B cell (primary cell): ENCODE results near the gene DGCR8. TPM values are rescaled to one million over a fixed set of nuclear protein-coding genes. Genes with fewer than 3 reads are reported as not detected.

Experiments
- ATAC-seq: fragments of 200-7000 bp; cut with Tn5 transposase; one replicate; pipeline ENCODE4 v1.10.0; 2021; ENCODE audit warnings: low read depth, mild to moderate bottlenecking, moderate number of reproducible peaks, moderate library complexity
- CTCF ChIA-PET: fragments of 350-600 bp; sonication (Branson Sonifier 250); formaldehyde crosslinking; loops from one replicate; lab custom pipeline; 2021; ENCODE audit warnings: antibody characterized with exemption, inconsistent platforms; lab: Charles Lee
- POLR2A ChIA-PET: fragments of 350-600 bp; sonication (Branson Sonifier 250); formaldehyde crosslinking; loops from one replicate; lab custom pipeline; 2021; ENCODE audit warnings: antibody characterized with exemption; lab: Charles Lee
- DNase-seq: peaks from one replicate; pipeline ENCODE4 v3.0.0; 2013
- H2AFZ ChIP-seq: 2 replicates; pipeline ENCODE4 v1.6.1; 2012; ENCODE audit warnings: mild to moderate bottlenecking, low read depth, low read length; ENCODE audit not compliant: insufficient read depth, poor library complexity, severe bottlenecking
- H3K27ac ChIP-seq, 2 donors: 1 replicate in 1 of 2; 2 replicates in 1 of 2; pipeline ENCODE4 v1.5.1; 2012 to 2013; ENCODE audit warnings: low read length in 2 of 2, mild to moderate bottlenecking in 2 of 2, moderate library complexity in 1 of 2
- H3K27me3 ChIP-seq, 4 experiments: fragments of 200-600 bp in 1 of 4; sonication (generic) in 1 of 4; replicated peaks in 1 of 4; 1 replicate in 2 of 4; 2 replicates in 2 of 4; pipeline versions ENCODE4 v1.6.1 to v1.7.0; 2013 to 2016; ENCODE audit warnings: low read length in 3 of 4, mild to moderate bottlenecking in 2 of 4, mixed read lengths in 1 of 4, moderate library complexity in 1 of 4; ENCODE audit not compliant: insufficient read depth in 4 of 4, control insufficient read depth in 3 of 4; ENCODE audit errors: control extremely low read depth in 1 of 4
- H3K36me3 ChIP-seq, 2 experiments: replicated peaks in 1 of 2; 1 replicate in 1 of 2; 2 replicates in 1 of 2; pipeline versions ENCODE4 v1.6.1 to v1.7.1; 2013; ENCODE audit warnings: low read length in 1 of 2; ENCODE audit not compliant: insufficient read depth in 2 of 2, control insufficient read depth in 1 of 2; ENCODE audit errors: control extremely low read depth in 1 of 2, extremely low read depth in 1 of 2
- H3K4me1 ChIP-seq, 2 donors: fragments of 200-600 bp in 1 of 2; sonication (generic) in 1 of 2; 1 replicate in 1 of 2; 2 replicates in 1 of 2; pipeline versions ENCODE4 v1.5.1 to v1.6.1; 2013 to 2017; ENCODE audit warnings: low read length in 2 of 2; ENCODE audit not compliant: control insufficient read depth in 2 of 2, insufficient read depth in 2 of 2
- H3K4me2 ChIP-seq: replicated peaks from 2 replicates; pipeline ENCODE3; 2012; ENCODE audit warnings: mild to moderate bottlenecking, low read depth, low read length; ENCODE audit not compliant: poor library complexity, severe bottlenecking
- H3K4me3 ChIP-seq, 5 experiments: fragments of 200-600 bp in 1 of 5; sonication (generic) in 1 of 5; 1 replicate in 3 of 5; 2 replicates in 2 of 5; pipeline versions ENCODE4 v1.5.1 to v1.7.0; 2011 to 2016; ENCODE audit warnings: low read length in 4 of 5, mild to moderate bottlenecking in 4 of 5, low read depth in 2 of 5, control low read depth in 1 of 5, moderate library complexity in 1 of 5; ENCODE audit not compliant: insufficient read depth in 1 of 5; ENCODE audit errors: control extremely low read depth in 1 of 5, extremely low read depth in 1 of 5
- H3K79me2 ChIP-seq: fragments of 200-600 bp; sonication (generic); one replicate; pipeline ENCODE4 v1.6.0; 2016; ENCODE audit warnings: low read length; ENCODE audit not compliant: control insufficient read depth, insufficient read depth
- H3K9ac ChIP-seq: fragments of 200-600 bp; sonication (generic); 2 replicates; pipeline ENCODE4 v1.6.1; 2017; ENCODE audit warnings: mild to moderate bottlenecking, low read length, moderate library complexity
- H3K9me3 ChIP-seq, 3 donors: one replicate each; pipeline versions ENCODE4 v1.6.1 to v1.7.1; 2013; ENCODE audit warnings: low read length in 2 of 3; ENCODE audit not compliant: control insufficient read depth in 2 of 3, insufficient read depth in 1 of 3; ENCODE audit errors: control extremely low read depth in 1 of 3
- H4K20me1 ChIP-seq: 2 replicates; pipeline ENCODE4 v1.6.0; 2012; ENCODE audit warnings: mild to moderate bottlenecking, low read length; ENCODE audit not compliant: insufficient read depth, control insufficient read depth, poor library complexity, severe bottlenecking
- H3K27ac Mint-ChIP-seq: one replicate; pipeline ENCODE4 v1.8.0; 2021; ENCODE audit warnings: mixed read lengths
- H3K27me3 Mint-ChIP-seq: one replicate; pipeline ENCODE4 v1.8.0; 2021; ENCODE audit warnings: mixed read lengths
- H3K4me1 Mint-ChIP-seq: one replicate; pipeline ENCODE4 v1.8.0; 2021; ENCODE audit warnings: mixed read lengths
- H3K4me3 Mint-ChIP-seq: one replicate; pipeline ENCODE4 v1.8.0; 2021; ENCODE audit warnings: mixed read lengths
- H3K9me3 Mint-ChIP-seq: one replicate; pipeline ENCODE4 v1.8.0; 2022; ENCODE audit warnings: mixed read lengths; ENCODE audit not compliant: insufficient read depth
- CTCF ChIP-seq: fragments of 200-600 bp; IDR thresholded peaks from one replicate; pipeline ENCODE4 v1.8.0; 2022; ENCODE audit warnings: antibody characterized with exemption, mild to moderate bottlenecking
- EZH2 ChIP-seq: IDR thresholded peaks from 2 replicates; pipeline ENCODE4 v1.6.1; 2012; ENCODE audit warnings: borderline replicate concordance, low read depth, mild to moderate bottlenecking, moderate library complexity, low read length; ENCODE audit not compliant: insufficient read depth, poor library complexity, severe bottlenecking
- WGBS: methylation state at CpG from one replicate; pipeline ENCODE4 v1.1.5; 2013; ENCODE audit warnings: missing lambda C conversion rate; ENCODE audit not compliant: insufficient coverage; 5-methylcytosine and 5-hydroxymethylcytosine counted together
- intact Hi-C: fragments of 100-400 bp; cut with micrococcal nuclease; formaldehyde crosslinking; loops from one replicate; pipeline ENCODE4 v1.10.0; 2022
- polyA plus RNA-seq: library from polyadenylated mRNA; depleted of rRNA; stranded (reverse); fragments of >200 nt; gene quantifications from 2 replicates; pipeline ENCODE4 v1.2.3, GENCODE V29; 2012
- total RNA-seq, 2 donors: library from RNA; stranded (reverse); fragments of 120-200 nt in 1 of 2; gene quantifications; 1 replicate in 1 of 2; 2 replicates in 1 of 2; pipeline versions ENCODE4 v1.2.3 to v1.2.4, GENCODE V29; 2013 to 2022

DGCR8 gene
- total and polyA plus RNA-seq, 2 donors (not counting 1 experiment from before 2014, with no cell fraction given): 19.6 to 43.2 TPM

- no peaks in the 10 kb centered on the region for H3K79me2 ChIP-seq
- Mint-ChIP-seq H3K4me3 (no peak overlapping the region), H3K27ac (no peak overlapping the region), H3K4me1 (peaks cover 7% of the 10 kb centered on the region), H3K9me3 (no peaks in the 10 kb centered on the region), H3K27me3 (no peaks in the 10 kb centered on the region)
- H2AFZ ChIP-seq: no peak overlapping the region
- WGBS: 94% methylated on average over 8 of the region's 12 CpGs
- peaks cover 0 to 12% of the 10 kb centered on the region in 2 donors for H3K4me1 ChIP-seq
- ChIA-PET CTCF (no interaction called here), POLR2A (no interaction called here)
- H3K27me3 ChIP-seq: no peaks in the 10 kb centered on the region
- no peak overlapping the region for H3K4me2 ChIP-seq
- H4K20me1 ChIP-seq: no peaks in the 10 kb centered on the region
- peaks cover 0 to 55% of the 10 kb centered on the region in 2 experiments for H3K36me3 ChIP-seq
- no peaks in the 10 kb centered on the region for H3K9me3 ChIP-seq
- no peak overlapping the region for H3K4me3 ChIP-seq
- TF ChIP-seq EZH2 (no peak), CTCF (no peak)
- no peak overlapping the region for H3K27ac ChIP-seq
- DNase-seq (no peak), ATAC-seq (no peak)
- no peak overlapping the region for H3K9ac ChIP-seq
- intact Hi-C loops: no loop called here
These were observed 28.8 kb downstream of the DGCR8 start for GRCh38 chr22:20108757-20109230.

GRCh38 chr22:20109411-20110358 is 29.6 kb downstream of the DGCR8 start:
- peaks cover 9% of the 10 kb centered on the region for H3K4me1 Mint-ChIP-seq
- no peaks in the 10 kb centered on the region for H4K20me1 ChIP-seq
- no peak overlapping the region for H2AFZ ChIP-seq
- H3K4me3 Mint-ChIP-seq: no peak overlapping the region
- CTCF ChIA-PET: no interaction called here
- peaks cover 0 to 12% of the 10 kb centered on the region in 2 donors for H3K4me1 ChIP-seq
- H3K9ac ChIP-seq: no peak overlapping the region
- H3K4me2 ChIP-seq: no peak overlapping the region
- H3K79me2 ChIP-seq: no peaks in the 10 kb centered on the region
- no peak for ATAC-seq
- peak overlapping the region; percentile 65 for H3K27ac Mint-ChIP-seq
- H3K27ac ChIP-seq: no peak overlapping the region
- intact Hi-C loops: loop anchor here (10.0 kb wide), 1 partner anchor 745 kb away; the partner anchor contains the start of genes PI4KA and SNAP29
- H3K9me3 ChIP-seq: no peaks in the 10 kb centered on the region
- TF ChIP-seq EZH2: no peak
- TF ChIP-seq CTCF: no peak
- no peak overlapping the region for H3K4me3 ChIP-seq
- 94% methylated on average over 22 of the region's 23 CpGs for WGBS
- H3K27me3 ChIP-seq: no peaks in the 10 kb centered on the region
- no peak for DNase-seq
- H3K27me3 Mint-ChIP-seq: no peaks in the 10 kb centered on the region
- no peaks in the 10 kb centered on the region for H3K9me3 Mint-ChIP-seq
- H3K36me3 ChIP-seq: peaks cover 0 to 61% of the 10 kb centered on the region in 2 experiments
- POLR2A ChIA-PET: no interaction called here
